ENCODE results near the gene FCGR3B.
"Not testable (repeated sequence)": the region's sequence is repeated elsewhere in the genome, so short reads cannot be mapped to it uniquely, and the experiment has no call there.

FCGR3B gene

DNA sequence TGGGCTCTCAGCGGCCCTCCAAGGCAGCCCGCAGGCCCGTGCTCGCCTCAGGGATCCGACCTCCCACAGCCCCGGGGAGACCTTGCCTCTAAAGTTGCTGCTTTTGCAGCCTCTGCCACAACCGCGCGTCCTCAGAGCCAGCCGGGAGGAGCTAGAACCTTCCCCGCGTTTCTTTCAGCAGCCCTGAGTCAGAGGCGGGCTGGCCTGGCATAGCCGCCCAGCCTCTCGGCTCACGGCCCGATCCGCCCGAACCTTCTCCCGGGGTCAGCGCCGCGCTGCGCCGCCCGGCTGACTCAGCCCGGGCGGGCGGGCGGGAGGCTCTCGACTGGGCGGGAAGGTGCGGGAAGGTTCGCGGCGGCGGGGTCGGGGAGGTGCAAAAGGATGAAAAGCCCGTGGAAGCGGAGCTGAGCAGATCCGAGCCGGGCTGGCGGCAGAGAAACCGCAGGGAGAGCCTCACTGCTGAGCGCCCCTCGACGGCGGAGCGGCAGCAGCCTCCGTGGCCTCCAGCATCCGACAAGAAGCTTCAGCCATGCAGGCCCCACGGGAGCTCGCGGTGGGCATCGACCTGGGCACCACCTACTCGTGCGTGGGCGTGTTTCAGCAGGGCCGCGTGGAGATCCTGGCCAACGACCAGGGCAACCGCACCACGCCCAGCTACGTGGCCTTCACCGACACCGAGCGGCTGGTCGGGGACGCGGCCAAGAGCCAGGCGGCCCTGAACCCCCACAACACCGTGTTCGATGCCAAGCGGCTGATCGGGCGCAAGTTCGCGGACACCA, 25.0 kb downstream of the FCGR3B start:
- peak; percentile 60 for DNase-seq (ENCODE audit: low read depth, low spot score)

GRCh38 chr1:161605024-161605423, 26.0 kb downstream of the FCGR3B start:
- DNase-seq (ENCODE audit: low read depth, low spot score), result not testable (repeated sequence)

DNA sequence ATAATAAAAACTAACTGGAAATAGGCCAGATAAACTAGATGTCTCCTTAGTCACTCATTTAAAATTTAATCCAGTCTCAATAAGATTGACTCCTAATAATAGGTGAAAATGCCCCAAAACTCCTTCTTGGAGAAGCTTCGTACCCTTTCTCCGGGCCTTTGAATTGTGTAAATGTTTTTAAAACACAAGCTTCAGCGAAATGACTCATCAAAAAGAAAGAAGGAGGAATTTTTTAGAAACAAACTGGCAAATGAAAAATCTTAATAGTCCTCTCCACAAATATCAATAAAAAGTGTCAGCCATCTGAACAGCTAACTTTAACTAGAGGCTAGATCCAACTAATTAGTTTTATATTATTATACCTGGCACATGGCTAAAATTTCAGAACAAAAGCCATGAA, 33.9 kb downstream of the FCGR3B start:
- DNase-seq (ENCODE audit: low read depth, low spot score), result not testable (repeated sequence)

DNA sequence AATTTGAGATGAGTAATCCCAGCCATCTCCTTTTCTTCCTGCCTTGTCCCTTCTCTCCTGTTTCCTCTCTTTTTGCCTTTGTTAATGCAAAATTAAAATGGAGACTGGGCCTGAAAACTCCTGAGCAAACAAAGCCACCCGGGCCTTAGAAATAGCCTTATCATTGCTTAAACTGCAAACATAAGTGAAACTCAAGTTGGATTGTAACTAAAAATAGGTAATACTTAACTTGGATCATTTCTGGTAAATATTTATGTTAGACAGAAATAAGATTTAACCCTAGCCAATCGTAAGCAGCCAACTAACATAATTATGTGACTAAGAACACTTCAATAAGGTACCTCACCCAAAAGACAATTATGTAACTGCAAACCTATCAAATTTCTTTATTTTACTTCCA, 35.4 kb downstream of the FCGR3B start:
- DNase-seq (ENCODE audit: low read depth, low spot score), result not testable (repeated sequence)

- not testable (repeated sequence) for DNase-seq (ENCODE audit: low read depth, low spot score)
These were observed 35.8 kb downstream of the FCGR3B start for GRCh38 chr1:161595173-161595572.

DNA sequence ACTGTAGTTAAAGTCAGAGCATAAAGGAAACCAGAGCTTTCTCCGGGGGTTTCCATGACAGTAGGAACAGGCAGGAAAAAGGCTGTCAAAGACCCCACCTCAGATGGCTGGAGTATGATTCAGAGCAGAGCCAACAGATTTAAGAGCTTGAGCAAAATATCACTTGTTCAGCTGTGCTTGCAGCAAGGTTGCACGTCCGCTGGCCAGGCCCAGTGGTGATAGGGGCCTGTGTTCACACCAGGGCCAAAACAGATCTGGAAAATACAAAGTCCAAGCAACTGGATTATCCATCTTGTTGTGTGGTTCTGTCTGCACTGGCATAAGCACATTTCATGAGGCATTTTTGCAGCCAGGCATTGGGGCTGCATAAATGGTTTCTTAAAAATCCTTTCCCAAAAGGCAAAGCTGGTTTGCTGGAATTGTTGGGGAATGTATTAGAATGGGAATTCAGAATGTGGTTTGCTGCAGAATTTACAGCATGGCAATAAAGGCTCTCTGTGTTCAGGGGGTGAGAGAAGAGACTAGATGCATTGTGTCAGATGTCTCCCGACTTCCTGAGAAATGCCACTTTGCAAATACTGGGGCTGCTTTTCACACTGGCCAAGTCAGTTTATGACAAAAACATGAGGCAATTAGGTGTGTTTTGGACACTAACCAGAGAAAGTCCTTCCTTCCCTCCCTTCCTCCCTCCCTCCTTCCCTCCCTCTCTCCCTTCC, 36.5 kb downstream of the FCGR3B start:
- DNase-seq (ENCODE audit: low read depth, low spot score), result not testable (repeated sequence)

GRCh38 chr1:161593092-161593755, 37.8 kb downstream of the FCGR3B start:
- not testable (repeated sequence) for DNase-seq (ENCODE audit: low read depth, low spot score)

DNA sequence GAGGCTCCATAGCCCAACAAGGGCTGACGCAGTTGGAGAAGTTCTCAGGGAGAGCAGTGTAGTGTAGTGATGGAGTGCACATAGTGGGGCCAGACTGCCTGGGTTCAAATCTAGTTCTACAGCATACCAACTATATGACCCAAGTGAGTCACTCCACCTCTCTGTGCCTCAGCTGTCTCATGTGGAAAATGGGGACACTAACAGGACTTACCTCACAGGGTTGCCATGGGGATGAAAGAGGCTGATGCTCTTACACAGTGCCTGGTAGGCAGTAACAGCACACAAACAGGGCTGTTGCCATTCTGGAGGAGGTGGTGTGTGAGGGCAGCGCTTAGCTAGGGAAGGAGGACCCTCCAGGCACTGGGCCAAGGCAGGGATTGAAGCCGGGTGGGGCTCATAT, 38.4 kb downstream of the FCGR3B start:
- not testable (repeated sequence) for DNase-seq (ENCODE audit: low read depth, low spot score)

- DNase-seq (ENCODE audit: low read depth, low spot score), result not testable (repeated sequence)
These were observed 41.1 kb downstream of the FCGR3B start for GRCh38 chr1:161589920-161590319.

- not testable (repeated sequence) for DNase-seq (ENCODE audit: low read depth, low spot score)
These were observed 41.6 kb downstream of the FCGR3B start for GRCh38 chr1:161589365-161589764.

DNA sequence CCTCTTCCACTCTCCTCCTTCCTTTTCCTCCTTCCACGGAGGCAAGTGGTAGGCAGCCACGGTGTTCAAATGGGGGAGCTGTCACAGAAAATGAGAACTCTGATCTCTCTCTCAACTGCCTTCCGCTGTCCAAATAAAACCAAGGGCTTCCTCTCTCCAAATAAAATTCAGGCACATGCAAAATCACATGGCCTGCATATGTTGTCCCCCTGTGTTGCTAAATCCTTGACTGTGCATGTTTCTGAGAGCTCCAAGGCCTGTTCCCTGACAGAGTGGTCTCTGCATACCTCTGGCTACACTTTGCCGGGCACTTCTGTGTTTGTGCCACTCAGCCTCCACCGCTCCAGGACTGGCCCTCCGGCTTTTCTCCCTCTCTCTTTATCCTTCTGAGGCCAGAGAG, 42.4 kb downstream of the FCGR3B start:
- DNase-seq (ENCODE audit: low read depth, low spot score), result not testable (repeated sequence)

DNA sequence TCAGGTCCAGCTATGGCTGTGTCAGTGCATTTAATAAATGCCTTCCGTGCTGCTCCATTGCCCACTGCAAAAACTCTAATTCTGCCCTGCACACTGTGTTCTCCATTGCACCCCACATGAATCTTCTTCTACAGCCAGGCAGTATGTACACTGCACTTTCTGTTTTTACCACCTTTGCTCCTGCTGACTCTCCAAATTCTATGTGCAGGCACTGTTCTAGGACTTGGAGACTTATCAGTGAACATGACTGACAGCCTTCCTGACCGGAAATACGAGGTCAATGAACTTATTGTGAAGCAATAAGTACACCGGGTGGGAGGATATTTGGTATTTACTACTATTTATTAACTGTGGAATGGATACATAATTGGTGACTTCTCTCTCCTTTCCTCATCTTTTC, 48.1 kb downstream of the FCGR3B start:
- DNase-seq (ENCODE audit: low read depth, low spot score), result not testable (repeated sequence)

GRCh38 chr1:161580879-161581537, 50.0 kb downstream of the FCGR3B start:
- not testable (repeated sequence) for DNase-seq (ENCODE audit: low read depth, low spot score)

DNA sequence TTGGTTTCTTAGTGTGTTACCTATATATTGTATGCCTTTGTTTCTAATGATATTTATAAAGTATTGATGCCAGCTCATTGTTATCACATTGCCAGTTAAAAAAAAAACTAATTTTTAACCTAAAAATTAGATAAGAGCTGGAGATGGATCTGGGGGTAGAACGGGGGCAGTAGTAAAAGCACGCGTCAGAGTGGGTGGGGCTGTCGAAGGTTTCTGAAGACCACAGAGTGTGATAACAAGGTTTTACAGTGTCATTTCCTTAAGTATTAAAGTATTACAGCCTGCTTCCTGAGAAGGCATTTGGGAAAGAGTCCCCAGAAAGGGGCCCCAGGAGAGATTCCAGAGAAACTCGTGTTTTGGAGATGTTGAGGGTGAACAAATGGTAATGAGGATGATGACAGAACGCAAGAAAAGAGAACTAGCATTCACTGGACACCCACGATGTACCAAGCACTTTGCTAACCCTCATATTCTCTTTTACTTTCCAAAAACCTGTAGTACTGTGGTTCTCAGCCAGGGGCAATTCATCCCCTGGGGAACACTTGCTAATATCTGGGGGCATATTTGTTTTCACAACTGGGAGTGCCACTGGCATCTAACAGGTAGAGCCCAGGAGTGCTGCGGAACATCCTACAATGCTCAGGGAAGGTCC, 51.0 kb downstream of the FCGR3B start:
- DNase-seq (ENCODE audit: low read depth, low spot score), result not testable (repeated sequence)

- DNase-seq (ENCODE audit: low read depth, low spot score), result not testable (repeated sequence)
These were observed 54.3 kb downstream of the FCGR3B start for GRCh38 chr1:161576676-161577075.
